ENCODE data around the gene OR6A2. TPM values are rescaled to one million over a fixed set of nuclear protein-coding genes. Genes with fewer than 3 reads are reported as not detected.

Gene OR6A2
- total RNA-seq, 1 donor from 2014 or later = not detected

DNA sequence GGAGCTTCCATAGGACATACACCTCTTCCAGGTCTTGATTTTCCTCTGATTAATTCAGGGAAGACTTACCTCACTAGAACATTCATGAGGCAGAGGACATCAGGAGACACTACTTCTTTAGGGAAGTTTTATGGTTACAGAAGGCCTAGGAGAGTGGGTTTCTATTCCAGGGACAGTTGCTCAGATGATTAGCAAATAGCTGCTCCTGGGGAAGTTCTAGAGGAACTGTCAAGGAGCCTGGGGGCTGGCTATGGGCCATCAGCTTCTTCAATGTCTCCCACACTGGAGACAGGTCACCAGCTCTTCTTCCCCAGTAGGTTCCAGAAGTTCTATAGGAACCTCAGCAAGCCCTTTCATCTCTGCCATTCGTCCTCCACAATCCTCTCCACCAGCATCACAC is 34.5 kb upstream of the OR6A2 start:
- H3K27me3 Mint-ChIP-seq (ENCODE audit: low read depth) = no peaks in the 10 kb centered on the region
- H3K27ac Mint-ChIP-seq (ENCODE audit: unreplicated experiment) = no peak overlapping the region
- TF ChIP-seq, protein P1, sequence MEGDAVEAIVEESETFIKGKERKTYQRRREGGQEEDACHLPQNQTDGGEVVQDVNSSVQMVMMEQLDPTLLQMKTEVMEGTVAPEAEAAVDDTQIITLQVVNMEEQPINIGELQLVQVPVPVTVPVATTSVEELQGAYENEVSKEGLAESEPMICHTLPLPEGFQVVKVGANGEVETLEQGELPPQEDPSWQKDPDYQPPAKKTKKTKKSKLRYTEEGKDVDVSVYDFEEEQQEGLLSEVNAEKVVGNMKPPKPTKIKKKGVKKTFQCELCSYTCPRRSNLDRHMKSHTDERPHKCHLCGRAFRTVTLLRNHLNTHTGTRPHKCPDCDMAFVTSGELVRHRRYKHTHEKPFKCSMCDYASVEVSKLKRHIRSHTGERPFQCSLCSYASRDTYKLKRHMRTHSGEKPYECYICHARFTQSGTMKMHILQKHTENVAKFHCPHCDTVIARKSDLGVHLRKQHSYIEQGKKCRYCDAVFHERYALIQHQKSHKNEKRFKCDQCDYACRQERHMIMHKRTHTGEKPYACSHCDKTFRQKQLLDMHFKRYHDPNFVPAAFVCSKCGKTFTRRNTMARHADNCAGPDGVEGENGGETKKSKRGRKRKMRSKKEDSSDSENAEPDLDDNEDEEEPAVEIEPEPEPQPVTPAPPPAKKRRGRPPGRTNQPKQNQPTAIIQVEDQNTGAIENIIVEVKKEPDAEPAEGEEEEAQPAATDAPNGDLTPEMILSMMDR (IDR thresholded peaks at IDR 0.05) = no peak
- no peaks in the 10 kb centered on the region for H3K4me1 Mint-ChIP-seq (ENCODE audit: low read depth)
- H3K4me3 Mint-ChIP-seq (ENCODE audit: unreplicated experiment) = no peak overlapping the region
- H3K9me3 Mint-ChIP-seq (ENCODE audit: low read depth) = no peaks in the 10 kb centered on the region
- H3K36me3 Mint-ChIP-seq (ENCODE audit: low read depth) = no peaks in the 10 kb centered on the region
- DNase-seq (ENCODE audit: low spot score) = no peak

DNA sequence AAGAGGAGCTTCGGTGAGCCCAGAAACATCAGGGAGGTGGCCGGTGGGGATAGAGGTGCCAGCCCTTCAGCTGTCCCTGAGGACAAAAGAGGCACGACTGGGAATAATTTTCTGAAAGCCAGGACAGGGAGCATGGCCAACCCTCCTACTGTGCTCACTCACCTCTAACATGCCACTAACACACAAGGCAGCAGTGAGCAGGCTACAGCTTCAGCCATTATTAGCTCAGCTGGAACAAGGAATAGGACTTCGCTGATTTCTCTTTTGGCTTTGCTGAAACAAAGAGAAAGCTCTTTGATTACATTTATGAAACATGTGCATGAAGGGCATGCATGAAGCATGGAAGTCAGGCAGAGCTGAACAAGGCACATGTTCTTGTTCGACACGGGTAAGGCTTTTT is 33.9 kb upstream of the OR6A2 start:
- Mint-ChIP-seq H3K4me1 (ENCODE audit: low read depth) (no peaks in the 10 kb centered on the region), H3K27me3 (ENCODE audit: low read depth) (no peaks in the 10 kb centered on the region), H3K36me3 (ENCODE audit: low read depth) (no peaks in the 10 kb centered on the region), H3K27ac (ENCODE audit: unreplicated experiment) (no peak overlapping the region), H3K9me3 (ENCODE audit: low read depth) (no peaks in the 10 kb centered on the region), H3K4me3 (ENCODE audit: unreplicated experiment) (no peak overlapping the region)
- DNase-seq (ENCODE audit: low spot score) = no peak
- TF ChIP-seq, protein P1 (IDR thresholded peaks at IDR 0.05) = no peak

DNA sequence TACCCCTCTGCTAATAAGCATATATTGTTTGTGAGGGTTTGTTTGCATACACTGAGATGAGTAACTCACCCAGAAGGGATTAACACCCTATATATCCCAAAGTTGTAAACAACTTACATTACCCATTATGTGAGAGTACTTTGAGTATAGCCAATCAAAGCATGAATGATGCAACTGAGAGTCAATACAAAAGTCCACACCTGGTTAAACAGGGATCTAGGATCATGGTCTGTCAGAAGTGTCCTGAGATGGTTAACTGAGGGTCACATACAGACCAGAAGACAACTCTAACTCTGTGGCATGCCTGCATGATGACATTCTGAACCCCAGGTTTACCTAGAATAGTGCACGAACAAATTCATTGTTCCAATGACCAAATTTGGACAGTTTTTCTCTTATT is 28.6 kb upstream of the OR6A2 start:
- no peak overlapping the region for H3K4me3 Mint-ChIP-seq (ENCODE audit: unreplicated experiment)
- H3K27me3 Mint-ChIP-seq (ENCODE audit: low read depth) = no peaks in the 10 kb centered on the region
- H3K27ac Mint-ChIP-seq (ENCODE audit: unreplicated experiment) = no peak overlapping the region
- DNase-seq (ENCODE audit: low spot score) = no peak
- no peaks in the 10 kb centered on the region for H3K9me3 Mint-ChIP-seq (ENCODE audit: low read depth)
- no peaks in the 10 kb centered on the region for H3K4me1 Mint-ChIP-seq (ENCODE audit: low read depth)
- TF ChIP-seq, protein P1 (IDR thresholded peaks at IDR 0.05) = no peak
- H3K36me3 Mint-ChIP-seq (ENCODE audit: low read depth) = no peaks in the 10 kb centered on the region

DNA sequence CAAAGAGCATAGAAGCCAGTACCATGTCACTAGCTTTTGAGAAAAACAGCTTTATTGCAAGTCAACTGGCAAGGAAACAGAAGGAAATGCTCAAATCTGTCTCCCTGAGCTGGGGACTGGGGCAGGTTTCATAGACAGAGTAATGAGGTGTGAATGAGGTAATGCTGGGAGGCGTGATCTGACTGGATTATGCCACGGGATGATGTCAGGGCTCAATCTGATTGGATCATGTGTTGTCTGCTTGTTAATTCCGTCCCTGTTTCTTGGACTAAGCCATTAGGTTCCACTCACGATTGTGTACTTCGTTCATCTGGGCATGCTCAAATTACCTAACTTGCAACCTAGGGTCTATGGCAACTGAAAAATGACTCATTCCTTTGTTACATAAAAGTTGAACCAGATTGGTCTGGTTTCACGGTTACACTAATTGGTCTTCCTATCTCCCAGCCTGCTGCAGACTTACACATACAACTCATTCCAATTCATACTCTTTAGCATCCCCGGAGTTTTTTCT is 25.8 kb upstream of the OR6A2 start:
- no peaks in the 10 kb centered on the region for H3K36me3 Mint-ChIP-seq (ENCODE audit: low read depth)

DNA sequence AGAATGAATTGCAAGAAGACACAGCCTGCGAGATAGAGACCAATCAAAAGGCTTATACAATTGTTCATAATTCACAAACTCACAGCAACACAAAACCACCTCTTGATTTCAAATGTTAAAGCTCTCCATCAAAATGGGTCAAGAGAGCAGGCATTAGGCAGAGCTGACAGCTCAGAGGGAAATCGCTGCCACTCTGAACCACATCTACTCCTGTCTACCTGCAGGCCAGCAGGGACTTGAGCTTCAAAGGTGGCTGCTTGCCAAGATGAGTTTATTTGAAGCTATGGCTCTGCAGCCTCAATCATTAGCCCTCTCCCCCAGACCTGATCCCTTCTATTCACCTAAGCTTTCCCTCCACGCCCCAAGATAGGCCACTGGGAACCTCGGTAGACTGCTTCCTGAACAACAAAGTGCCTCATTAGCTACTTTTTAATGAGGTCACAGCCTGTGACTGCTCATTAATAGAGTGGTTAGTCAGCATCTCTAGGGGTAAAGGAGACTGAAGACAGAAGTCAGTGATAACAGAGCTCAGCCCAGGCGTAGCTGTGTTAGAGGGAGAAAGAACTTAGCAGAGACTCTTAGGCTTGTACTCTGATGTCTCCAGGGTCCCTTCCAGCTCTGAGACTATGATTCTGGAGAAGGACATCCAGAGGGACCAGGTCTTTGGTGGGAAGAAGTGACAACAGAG is 24.8 kb upstream of the OR6A2 start:
- H3K27me3 Mint-ChIP-seq (ENCODE audit: low read depth) = peaks cover 4% of the 10 kb centered on the region
- DNase-seq (ENCODE audit: low spot score) = no peak
- TF ChIP-seq, protein P1 (IDR thresholded peaks at IDR 0.05) = no peak
- H3K4me1 Mint-ChIP-seq (ENCODE audit: low read depth) = no peaks in the 10 kb centered on the region
- no peak overlapping the region for H3K27ac Mint-ChIP-seq (ENCODE audit: unreplicated experiment)
- no peak overlapping the region for H3K4me3 Mint-ChIP-seq (ENCODE audit: unreplicated experiment)
- H3K36me3 Mint-ChIP-seq (ENCODE audit: low read depth) = no peaks in the 10 kb centered on the region
- H3K9me3 Mint-ChIP-seq (ENCODE audit: low read depth) = peaks cover 10% of the 10 kb centered on the region

More for the DNA sequence above, 25.8 kb upstream of the OR6A2 start:
- H3K27ac Mint-ChIP-seq (ENCODE audit: unreplicated experiment) = no peak overlapping the region
- H3K9me3 Mint-ChIP-seq (ENCODE audit: low read depth) = peaks cover 4% of the 10 kb centered on the region
- H3K27me3 Mint-ChIP-seq (ENCODE audit: low read depth) = peaks cover 4% of the 10 kb centered on the region
- DNase-seq (ENCODE audit: low spot score) = no peak
- no peaks in the 10 kb centered on the region for H3K4me1 Mint-ChIP-seq (ENCODE audit: low read depth)
- TF ChIP-seq, protein P1 (IDR thresholded peaks at IDR 0.05) = no peak
- H3K4me3 Mint-ChIP-seq (ENCODE audit: unreplicated experiment) = no peak overlapping the region
